Measurements from ENCODE around the gene TNRC6B.

TNRC6B gene

DNA sequence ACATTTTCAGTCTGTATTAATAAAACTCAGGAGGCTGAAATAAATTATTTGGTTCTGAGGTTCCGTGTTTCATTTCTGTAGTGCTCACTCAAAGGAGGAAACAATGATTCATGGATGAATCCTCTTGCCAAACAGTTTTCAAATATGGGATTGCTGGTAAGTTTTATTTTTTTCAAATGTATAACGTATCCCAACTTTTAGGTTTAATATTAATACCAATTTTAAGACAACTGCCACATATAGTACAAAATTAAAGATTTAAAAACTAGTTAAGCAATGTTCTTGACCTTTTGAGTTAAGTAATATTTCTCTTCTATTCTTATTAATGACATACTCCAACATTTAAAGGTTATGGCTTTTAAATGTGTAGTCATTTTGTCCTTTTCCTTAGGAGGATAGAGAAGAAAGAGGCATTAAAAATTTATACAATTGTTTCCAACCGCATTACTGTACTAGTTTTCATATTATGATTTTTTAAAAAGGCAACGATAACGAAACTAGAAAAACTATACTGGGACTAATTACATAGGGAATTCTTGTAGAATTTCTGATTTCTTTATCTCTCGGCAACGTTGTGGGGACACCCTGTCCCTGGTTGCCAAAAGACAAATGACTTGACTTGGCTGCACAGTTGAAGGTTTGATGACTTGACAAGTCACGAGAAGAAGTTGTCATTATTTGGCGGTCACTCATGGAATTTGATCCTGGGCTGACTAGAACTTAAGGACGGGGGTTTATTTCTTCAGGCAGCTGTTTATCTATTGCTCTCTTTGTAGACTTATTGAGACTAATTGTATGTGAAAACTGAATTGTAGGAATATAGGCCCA, 99.5 kb downstream of the TNRC6B start:
- TF ChIP-seq, protein P1, sequence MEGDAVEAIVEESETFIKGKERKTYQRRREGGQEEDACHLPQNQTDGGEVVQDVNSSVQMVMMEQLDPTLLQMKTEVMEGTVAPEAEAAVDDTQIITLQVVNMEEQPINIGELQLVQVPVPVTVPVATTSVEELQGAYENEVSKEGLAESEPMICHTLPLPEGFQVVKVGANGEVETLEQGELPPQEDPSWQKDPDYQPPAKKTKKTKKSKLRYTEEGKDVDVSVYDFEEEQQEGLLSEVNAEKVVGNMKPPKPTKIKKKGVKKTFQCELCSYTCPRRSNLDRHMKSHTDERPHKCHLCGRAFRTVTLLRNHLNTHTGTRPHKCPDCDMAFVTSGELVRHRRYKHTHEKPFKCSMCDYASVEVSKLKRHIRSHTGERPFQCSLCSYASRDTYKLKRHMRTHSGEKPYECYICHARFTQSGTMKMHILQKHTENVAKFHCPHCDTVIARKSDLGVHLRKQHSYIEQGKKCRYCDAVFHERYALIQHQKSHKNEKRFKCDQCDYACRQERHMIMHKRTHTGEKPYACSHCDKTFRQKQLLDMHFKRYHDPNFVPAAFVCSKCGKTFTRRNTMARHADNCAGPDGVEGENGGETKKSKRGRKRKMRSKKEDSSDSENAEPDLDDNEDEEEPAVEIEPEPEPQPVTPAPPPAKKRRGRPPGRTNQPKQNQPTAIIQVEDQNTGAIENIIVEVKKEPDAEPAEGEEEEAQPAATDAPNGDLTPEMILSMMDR (IDR thresholded peaks at IDR 0.05; ENCODE audit: low read length, missing control alignments) = no peak
- peak; percentile 68 for DNase-seq (ENCODE audit: low read depth)
- H3K4me3 ChIP-seq (replicated peaks; ENCODE audit: low read depth, low read length) = peak overlapping the region; percentile 53

DNA sequence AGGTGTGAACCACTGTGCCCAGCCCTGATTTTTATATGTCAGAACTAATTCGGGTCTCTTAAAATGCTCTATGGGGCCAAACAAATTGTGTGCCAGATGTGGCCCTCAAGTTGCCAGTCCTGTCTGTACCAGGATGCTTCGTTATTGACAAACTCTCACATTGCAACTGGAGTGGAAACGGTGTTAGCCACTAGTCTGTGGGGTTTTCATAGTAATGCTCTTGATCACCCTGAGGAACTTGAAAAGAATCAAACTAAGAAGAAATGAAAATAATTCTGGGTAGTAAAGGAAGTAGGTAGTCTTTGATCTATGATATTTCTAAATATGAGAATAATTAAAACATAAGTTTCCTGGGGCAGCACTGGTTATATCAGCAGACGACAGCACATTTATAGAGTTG, 101.3 kb downstream of the TNRC6B start:
- H3K4me3 ChIP-seq (replicated peaks; ENCODE audit: low read depth, low read length) = no peak overlapping the region
- TF ChIP-seq, protein P1 (IDR thresholded peaks at IDR 0.05; ENCODE audit: low read length, missing control alignments) = no peak
- no peak for DNase-seq (ENCODE audit: low read depth)

DNA sequence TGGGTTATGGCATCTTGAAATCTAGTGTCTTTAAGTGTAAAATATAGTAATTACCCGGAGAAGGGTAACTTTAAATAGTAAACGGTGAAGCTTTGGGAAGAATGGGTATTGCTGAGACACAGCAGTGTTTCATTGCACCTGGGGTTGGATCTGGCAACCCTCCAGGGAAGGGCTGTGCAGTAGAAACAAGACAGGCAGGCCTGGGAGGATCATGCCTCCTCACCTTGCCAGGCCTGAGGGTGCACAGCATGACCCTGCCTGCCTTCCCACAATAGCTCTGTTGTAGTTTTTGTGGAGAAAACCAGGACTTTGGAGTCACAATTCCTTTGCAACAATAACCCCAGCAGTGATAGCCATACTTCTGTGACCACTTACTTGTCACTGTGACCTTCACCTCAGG, 104.0 kb downstream of the TNRC6B start:
- no peak for DNase-seq (ENCODE audit: low read depth)
- TF ChIP-seq, protein P1 (IDR thresholded peaks at IDR 0.05; ENCODE audit: low read length, missing control alignments) = no peak
- H3K4me3 ChIP-seq (replicated peaks; ENCODE audit: low read depth, low read length) = no peak overlapping the region

DNA sequence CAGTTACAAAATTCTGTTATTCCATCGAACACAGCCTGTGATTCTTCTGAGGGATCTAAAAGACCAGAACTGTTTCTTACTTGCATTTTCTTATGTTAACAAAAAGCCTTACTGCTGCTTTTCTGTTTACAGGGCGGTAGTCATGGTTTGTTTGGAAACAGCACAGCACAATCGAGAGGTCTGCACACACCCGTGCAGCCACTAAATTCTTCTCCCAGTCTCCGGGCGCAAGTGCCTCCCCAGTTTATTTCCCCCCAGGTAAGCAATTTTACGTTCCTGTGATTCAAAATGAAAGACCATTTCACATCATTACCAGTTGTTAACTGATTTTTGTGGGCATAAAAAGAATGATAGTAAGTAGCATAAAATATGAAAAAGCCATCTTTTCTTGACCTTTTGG, 107.8 kb downstream of the TNRC6B start:
- no peak for DNase-seq (ENCODE audit: low read depth)
- TF ChIP-seq, protein P1 (IDR thresholded peaks at IDR 0.05; ENCODE audit: low read length, missing control alignments) = no peak
- H3K4me3 ChIP-seq (replicated peaks; ENCODE audit: low read depth, low read length) = no peak overlapping the region

DNA sequence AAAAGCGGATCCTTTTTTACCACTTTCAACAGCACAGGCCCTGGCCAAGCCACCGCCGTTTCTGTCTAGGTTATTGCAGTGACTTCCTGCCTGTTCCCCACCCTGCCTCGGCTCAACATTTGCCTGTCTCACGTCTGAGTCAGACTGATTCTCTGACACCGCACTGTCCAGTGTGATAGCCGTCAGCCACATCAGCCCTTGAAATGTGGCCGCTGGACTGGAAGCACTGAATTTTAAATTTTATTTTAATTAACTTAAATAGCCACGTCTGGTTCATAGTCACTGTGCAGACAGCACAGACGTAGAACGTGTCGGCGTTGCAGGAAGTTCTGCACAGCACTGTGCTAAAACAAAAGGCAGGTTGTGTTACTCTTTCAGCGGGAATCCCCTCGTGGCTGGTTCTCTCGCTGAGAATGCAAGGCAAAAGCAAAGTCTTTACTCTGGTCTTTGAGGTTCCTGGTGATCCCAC, 112.3 kb downstream of the TNRC6B start:
- no peak overlapping the region for H3K4me3 ChIP-seq (replicated peaks; ENCODE audit: low read depth, low read length)
- TF ChIP-seq, protein P1 (IDR thresholded peaks at IDR 0.05; ENCODE audit: low read length, missing control alignments) = no peak
- DNase-seq (ENCODE audit: low read depth) = no peak

DNA sequence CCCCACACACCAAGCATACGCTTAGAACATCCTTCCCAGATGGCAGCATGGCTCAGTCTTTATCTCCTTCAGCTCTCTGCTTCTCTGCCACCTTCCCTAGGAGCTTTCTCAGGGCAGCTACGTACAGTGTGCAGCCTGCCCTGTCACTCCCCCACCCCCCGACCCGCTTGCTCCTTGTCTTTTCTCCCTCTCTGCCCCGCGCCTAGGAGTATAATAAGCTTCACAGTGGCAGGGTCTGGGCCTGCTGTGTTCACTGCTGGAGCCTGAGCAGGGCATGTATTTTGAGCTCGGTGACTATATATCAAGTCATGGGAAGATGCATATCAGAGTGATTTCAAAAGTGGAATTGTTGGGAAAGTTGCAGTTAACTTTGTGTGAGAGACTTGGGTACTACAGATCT, 112.8 kb downstream of the TNRC6B start:
- no peak overlapping the region for H3K4me3 ChIP-seq (replicated peaks; ENCODE audit: low read depth, low read length)
- no peak for DNase-seq (ENCODE audit: low read depth)
- TF ChIP-seq, protein P1 (IDR thresholded peaks at IDR 0.05; ENCODE audit: low read length, missing control alignments) = no peak

DNA sequence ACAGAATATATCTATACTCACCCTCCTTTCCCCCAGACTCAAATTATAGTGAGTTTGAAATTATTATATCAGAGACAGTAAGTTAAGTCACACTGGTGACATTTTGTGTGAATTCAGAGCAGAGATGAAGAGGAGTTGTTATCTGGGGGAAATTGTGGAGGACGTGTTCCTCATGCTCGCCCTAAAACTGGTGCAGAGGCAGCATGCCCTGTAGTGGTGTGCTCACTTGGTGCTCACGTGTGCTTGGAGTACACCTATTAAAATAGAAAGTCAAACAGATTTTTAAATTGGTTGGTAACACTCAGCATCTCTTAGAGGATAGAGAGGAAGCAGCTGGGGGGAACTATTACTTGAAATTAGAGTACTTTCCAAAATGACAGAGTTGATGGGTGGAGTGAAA, 117.0 kb downstream of the TNRC6B start:
- DNase-seq (ENCODE audit: low read depth) = no peak
- TF ChIP-seq, protein P1 (IDR thresholded peaks at IDR 0.05; ENCODE audit: low read length, missing control alignments) = no peak
- H3K4me3 ChIP-seq (replicated peaks; ENCODE audit: low read depth, low read length) = no peak overlapping the region

Measured in fibroblast of pulmonary artery (primary cell).